GM12874 (cell line): ENCODE results near the gene TMEM52.

ENCODE experiments used
- TF ChIP-seq, protein P1 (sequence below): IDR thresholded peaks from 2 replicates; pipeline ENCODE4 v1.5.1; 2011; ENCODE audit warnings: low read depth, mild to moderate bottlenecking, control low read depth, low read length, moderate library complexity; ENCODE audit not compliant: insufficient read depth

TMEM52 gene

DNA sequence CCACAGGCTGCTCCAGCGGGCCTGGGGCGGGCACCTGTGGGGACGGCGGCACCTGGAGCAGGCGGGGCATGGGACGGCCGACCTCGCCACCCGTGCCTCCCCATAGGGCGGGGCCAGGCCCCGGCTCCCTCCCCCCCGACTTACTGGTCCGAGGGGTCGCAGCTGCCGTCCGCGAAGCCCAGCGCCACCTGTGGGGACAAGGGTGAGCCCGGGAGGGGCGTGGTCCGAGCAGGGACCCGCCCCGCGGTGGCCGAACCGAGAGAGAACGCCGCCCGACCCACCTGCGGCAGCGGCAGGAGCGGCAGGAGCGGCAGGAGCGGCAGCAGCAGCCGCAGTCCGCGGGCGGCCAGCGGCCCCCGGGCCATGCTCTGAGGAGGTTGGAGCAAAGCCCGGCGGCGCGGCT, at the start of gene TMEM52:
TSS of gene TMEM52 (minus strand) at position 379 of the 403 bp plus-strand sequence. CDS start at position 365, 14 bp downstream.
- TF ChIP-seq, protein P1, sequence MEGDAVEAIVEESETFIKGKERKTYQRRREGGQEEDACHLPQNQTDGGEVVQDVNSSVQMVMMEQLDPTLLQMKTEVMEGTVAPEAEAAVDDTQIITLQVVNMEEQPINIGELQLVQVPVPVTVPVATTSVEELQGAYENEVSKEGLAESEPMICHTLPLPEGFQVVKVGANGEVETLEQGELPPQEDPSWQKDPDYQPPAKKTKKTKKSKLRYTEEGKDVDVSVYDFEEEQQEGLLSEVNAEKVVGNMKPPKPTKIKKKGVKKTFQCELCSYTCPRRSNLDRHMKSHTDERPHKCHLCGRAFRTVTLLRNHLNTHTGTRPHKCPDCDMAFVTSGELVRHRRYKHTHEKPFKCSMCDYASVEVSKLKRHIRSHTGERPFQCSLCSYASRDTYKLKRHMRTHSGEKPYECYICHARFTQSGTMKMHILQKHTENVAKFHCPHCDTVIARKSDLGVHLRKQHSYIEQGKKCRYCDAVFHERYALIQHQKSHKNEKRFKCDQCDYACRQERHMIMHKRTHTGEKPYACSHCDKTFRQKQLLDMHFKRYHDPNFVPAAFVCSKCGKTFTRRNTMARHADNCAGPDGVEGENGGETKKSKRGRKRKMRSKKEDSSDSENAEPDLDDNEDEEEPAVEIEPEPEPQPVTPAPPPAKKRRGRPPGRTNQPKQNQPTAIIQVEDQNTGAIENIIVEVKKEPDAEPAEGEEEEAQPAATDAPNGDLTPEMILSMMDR: peak; percentile 10; the same call in 1 of the 2 replicates

- TF ChIP-seq, protein P1: no peak
Measured at GRCh38 chr1:1967879-1968278, 48.8 kb upstream of the TMEM52 start.

DNA sequence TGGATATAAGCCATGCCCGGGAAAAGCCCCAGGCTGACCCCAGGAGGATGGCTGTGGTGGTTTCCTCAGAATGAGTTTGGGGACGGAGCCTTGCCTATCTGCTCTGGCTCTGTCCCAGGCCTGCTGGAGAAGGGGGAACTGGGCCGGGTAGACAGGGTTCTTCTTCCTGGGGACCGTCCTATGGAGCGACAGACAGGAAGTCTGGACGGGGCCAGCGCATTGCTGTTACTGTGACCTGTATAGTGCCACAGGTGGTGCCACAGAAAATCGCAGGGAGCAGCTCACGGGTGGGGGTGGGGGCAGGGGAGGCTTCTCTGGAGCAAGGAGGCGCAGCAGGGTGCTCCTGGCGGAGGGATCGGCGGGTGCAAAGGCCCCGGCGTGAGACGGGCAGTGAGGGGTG, 48.1 kb upstream of the TMEM52 start:
- TF ChIP-seq, protein P1: no peak

- TF ChIP-seq, protein P1: no peak
Measured at GRCh38 chr1:1966071-1966740, 47.1 kb upstream of the TMEM52 start.

DNA sequence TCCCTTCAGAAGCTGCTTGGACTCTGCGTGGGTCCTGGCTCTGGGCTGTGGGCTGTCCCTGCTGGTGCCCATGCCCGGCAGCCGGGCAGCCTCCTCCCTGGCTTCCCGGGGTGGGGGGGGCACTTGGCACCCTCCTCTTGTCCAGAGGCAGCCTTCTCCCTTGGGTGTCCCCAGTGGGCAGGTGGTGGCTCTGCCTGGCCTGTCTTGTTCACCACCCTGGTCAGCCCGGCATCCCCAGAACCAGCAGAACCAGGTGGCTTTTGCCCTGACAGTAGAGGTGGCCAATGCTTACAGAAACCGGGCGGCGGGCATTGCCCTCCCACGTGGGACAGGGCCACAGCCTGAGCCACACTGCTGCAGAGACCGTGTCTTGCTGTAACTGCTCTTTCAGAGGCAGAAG, 46.5 kb upstream of the TMEM52 start:
- TF ChIP-seq, protein P1: no peak

- TF ChIP-seq, protein P1: no peak
Measured at GRCh38 chr1:1964811-1965210, 45.7 kb upstream of the TMEM52 start.

GRCh38 chr1:1963570-1963969, 44.5 kb upstream of the TMEM52 start:
- TF ChIP-seq, protein P1: no peak
